ENCODE data around the gene CTNNA3. TPM values are rescaled to one million over a fixed set of nuclear protein-coding genes. Genes with fewer than 3 reads are reported as not detected.
"Not testable (repeated sequence)": the region's sequence is repeated elsewhere in the genome, so short reads cannot be mapped to it uniquely, and the experiment has no call there.

The CTNNA3 gene
- total RNA-seq, 1 donor from 2014 or later = 6.9 TPM

- DNase-seq (ENCODE audit: low read depth) = no peak
Measured at GRCh38 chr10:67518756-67519155, 177.2 kb downstream of the CTNNA3 start.

- no peak for DNase-seq (ENCODE audit: low read depth)
Measured at GRCh38 chr10:67518043-67518442, 178.0 kb downstream of the CTNNA3 start.

GRCh38 chr10:67506757-67507091 is 189.3 kb downstream of the CTNNA3 start:
- DNase-seq (ENCODE audit: low read depth) = no peak

- peak; percentile 6 for DNase-seq (ENCODE audit: low read depth)
Measured at GRCh38 chr10:67506083-67506756, 189.8 kb downstream of the CTNNA3 start.

GRCh38 chr10:67492317-67493019 is 203.5 kb downstream of the CTNNA3 start:
- DNase-seq (ENCODE audit: low read depth) = no peak

GRCh38 chr10:67487906-67488619 is 207.9 kb downstream of the CTNNA3 start:
- DNase-seq (ENCODE audit: low read depth) = no peak

GRCh38 chr10:67487199-67487598 is 208.8 kb downstream of the CTNNA3 start:
- no peak for DNase-seq (ENCODE audit: low read depth)

- no peak for DNase-seq (ENCODE audit: low read depth)
Measured at GRCh38 chr10:67477868-67478267, 218.1 kb downstream of the CTNNA3 start.

GRCh38 chr10:67476201-67476600 is 219.8 kb downstream of the CTNNA3 start:
- DNase-seq (ENCODE audit: low read depth) = no peak

GRCh38 chr10:67473850-67474633 is 222.0 kb downstream of the CTNNA3 start:
- DNase-seq (ENCODE audit: low read depth) = no peak

GRCh38 chr10:67471022-67471421 is 225.0 kb downstream of the CTNNA3 start:
- no peak for DNase-seq (ENCODE audit: low read depth)

GRCh38 chr10:67464278-67464677 is 231.7 kb downstream of the CTNNA3 start:
- DNase-seq (ENCODE audit: low read depth) = no peak

GRCh38 chr10:67452892-67453291 is 243.1 kb downstream of the CTNNA3 start:
- DNase-seq (ENCODE audit: low read depth) = no peak

- no peak for DNase-seq (ENCODE audit: low read depth)
Measured at GRCh38 chr10:67438605-67439304, 257.2 kb downstream of the CTNNA3 start.

- no peak for DNase-seq (ENCODE audit: low read depth)
Measured at GRCh38 chr10:67433276-67433675, 262.7 kb downstream of the CTNNA3 start.

- no peak for DNase-seq (ENCODE audit: low read depth)
Measured at GRCh38 chr10:67402620-67403019, 293.4 kb downstream of the CTNNA3 start.

GRCh38 chr10:67401711-67402110 is 294.3 kb downstream of the CTNNA3 start:
- no peak for DNase-seq (ENCODE audit: low read depth)

GRCh38 chr10:67386841-67387533 is 309.0 kb downstream of the CTNNA3 start:
- not testable (repeated sequence) for DNase-seq (ENCODE audit: low read depth)

- DNase-seq (ENCODE audit: low read depth) = no peak
Measured at GRCh38 chr10:67386260-67386659, 309.7 kb downstream of the CTNNA3 start.

- DNase-seq (ENCODE audit: low read depth) = peak; percentile 36
Measured at GRCh38 chr10:67385566-67385965, 310.4 kb downstream of the CTNNA3 start.
